Measurements from ENCODE around the gene RAB1A. TPM values are rescaled to one million over a fixed set of nuclear protein-coding genes. Genes with fewer than 3 reads are reported as not detected.

The RAB1A gene
- total and polyA plus RNA-seq, 2 of the 13 experiments (the other 11 are each of a cell fraction or from before 2014, with no cell fraction given), result 206 to 226 TPM

- TF ChIP-seq ZNF563 (CRISPR knock-in tag; IDR thresholded peaks at IDR 0.05) (peak; percentile 78; the same call in 1 of the 2 replicates), RBFOX2 (IDR thresholded peaks at IDR 0.05; ENCODE audit: low read depth, low read length) (peak; percentile 91), RNF219 (CRISPR knock-in tag; IDR thresholded peaks at IDR 0.05) (no peak; the same call in 1 of the 2 replicates), ZNF318 (CRISPR knock-in tag; IDR thresholded peaks at IDR 0.05) (no peak), SNAPC5 (CRISPR knock-in tag; IDR thresholded peaks at IDR 0.05; ENCODE audit: borderline replicate concordance) (peak; percentile 83; the same call in 1 of the 2 replicates), MTERF4 (CRISPR knock-in tag; IDR thresholded peaks at IDR 0.05) (no peak), ZMYM3 (CRISPR knock-in tag; IDR thresholded peaks at IDR 0.05) (no peak), ZNF276 (CRISPR knock-in tag; IDR thresholded peaks at IDR 0.05; ENCODE audit: low read depth) (no peak; the same call in 1 of the 2 replicates), POLR2A (IDR thresholded peaks at IDR 0.05; ENCODE audit: insufficient read depth in 1 of 2, low read depth in 2 of 2, low read length in 2 of 2) (peak; percentile 88 to 93), SRSF9 (IDR thresholded peaks at IDR 0.05; ENCODE audit: borderline replicate concordance, insufficient read depth, low read depth, low read length, poor library complexity, severe bottlenecking) (no peak), TRIM24 (CRISPR knock-in tag; IDR thresholded peaks at IDR 0.05) (no peak), KAT8 (CRISPR knock-in tag; IDR thresholded peaks at IDR 0.05) (peak; percentile 95), SIN3A (IDR thresholded peaks at IDR 0.05; ENCODE audit: borderline replicate concordance, low read depth, low read length) (peak; percentile 88), RARA (CRISPR knock-in tag; IDR thresholded peaks at IDR 0.05) (peak; percentile 30; the same call in 1 of the 2 replicates), U2AF2 (IDR thresholded peaks at IDR 0.05; ENCODE audit: low read depth, low read length) (no peak)
Observed at GRCh38 chr2:65129826-65130663, at the start of gene RAB1A (continued).
